IPS DF 4.7 (cell line): ENCODE results near the gene ZNF385C.
"Not testable (repeated sequence)": the region's sequence is repeated elsewhere in the genome, so short reads cannot be mapped to it uniquely, and the experiment has no call there.

Experiments
- DNase-seq: peaks from one replicate; pipeline ENCODE4 v3.0.0-alpha.2; 2013; ENCODE audit warnings: low spot score; ENCODE audit errors: extremely low read depth

The ZNF385C gene

GRCh38 chr17:42023524-42024349, 74.5 kb downstream of the ZNF385C start:
- no peak for DNase-seq

GRCh38 chr17:42020845-42021244, 77.4 kb downstream of the ZNF385C start:
- DNase-seq: not testable (repeated sequence)

- no peak for DNase-seq
These were observed 78.5 kb downstream of the ZNF385C start, which contains the start of gene NKIRAS2 for GRCh38 chr17:42019509-42020404. TSS of gene NKIRAS2 (plus strand) at chr17:42020090. CDS start at chr17:42021578, 1,488 bp downstream.

DNA sequence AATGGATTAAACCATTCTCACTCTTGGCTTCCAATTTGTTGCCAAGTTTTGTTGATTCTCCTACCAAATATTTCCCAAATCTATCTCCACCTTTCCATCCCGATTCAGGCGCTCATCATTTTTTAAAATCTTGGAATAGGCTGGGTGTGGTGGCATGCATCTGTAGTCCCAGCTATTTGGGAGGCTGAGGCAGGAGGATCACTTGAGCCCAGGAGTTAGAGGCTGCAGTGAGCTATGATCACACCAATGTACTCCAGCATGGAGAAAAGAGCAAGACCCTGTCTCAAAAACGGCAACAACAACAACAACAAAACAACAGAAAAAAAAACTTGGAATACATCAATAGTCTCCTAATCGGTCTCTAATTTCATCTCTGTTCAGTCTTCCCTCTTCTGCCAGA, 79.3 kb downstream of the ZNF385C start:
- no peak for DNase-seq

GRCh38 chr17:42018339-42018738, 79.9 kb downstream of the ZNF385C start:
- DNase-seq: no peak

- no peak for DNase-seq
These were observed 80.4 kb downstream of the ZNF385C start for GRCh38 chr17:42017866-42018200.

GRCh38 chr17:42016941-42017865, 81.1 kb downstream of the ZNF385C start, which contains the start of gene DNAJC7:
TSS of gene DNAJC7 (minus strand) at chr17:42017439. CDS start at chr17:42017416, 23 bp downstream.
- DNase-seq: peak; percentile 68

DNA sequence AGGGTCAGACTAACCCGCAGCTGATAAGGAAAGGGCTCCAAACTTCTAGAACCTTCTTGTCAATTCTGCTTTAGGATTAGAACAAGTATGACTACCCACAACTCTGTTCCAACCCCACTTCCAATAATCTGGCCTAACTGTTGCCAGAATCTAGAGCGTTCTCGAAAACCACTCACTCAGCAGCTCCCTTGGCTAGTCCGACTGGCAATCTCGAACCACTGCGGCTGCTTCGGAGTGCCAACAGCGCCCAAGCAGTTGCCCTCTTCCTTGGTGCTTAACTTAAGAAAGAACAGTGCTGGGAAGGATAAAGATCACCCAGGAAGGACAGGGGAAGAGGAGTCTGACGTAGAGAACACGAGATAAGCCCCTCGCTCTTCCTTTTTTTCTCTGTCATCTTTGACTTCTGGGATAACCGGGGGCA, 81.9 kb downstream of the ZNF385C start:
- DNase-seq: no peak

DNA sequence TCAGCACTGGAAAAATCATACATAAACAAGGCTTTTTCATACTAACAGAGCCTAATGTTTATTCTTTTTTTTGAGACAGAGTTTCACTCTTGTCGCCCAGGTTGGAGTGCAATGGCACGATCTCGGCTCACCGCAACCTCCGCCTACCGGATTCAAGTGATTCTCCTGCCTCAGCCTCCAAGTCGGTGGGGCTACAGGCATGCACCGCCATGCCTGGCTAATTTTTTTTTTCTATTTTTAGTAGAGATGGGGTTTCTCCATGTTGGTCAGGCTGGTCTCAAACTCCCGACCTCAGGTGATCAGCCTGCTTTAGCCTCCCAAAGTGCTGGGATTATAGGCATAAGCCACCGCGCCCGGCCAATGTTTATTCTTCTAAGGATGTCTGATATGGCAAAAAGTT, 84.5 kb downstream of the ZNF385C start:
- not testable (repeated sequence) for DNase-seq

GRCh38 chr17:42012363-42012762, 85.9 kb downstream of the ZNF385C start:
- not testable (repeated sequence) for DNase-seq

GRCh38 chr17:42010898-42011516, 87.3 kb downstream of the ZNF385C start:
- DNase-seq: no peak

DNA sequence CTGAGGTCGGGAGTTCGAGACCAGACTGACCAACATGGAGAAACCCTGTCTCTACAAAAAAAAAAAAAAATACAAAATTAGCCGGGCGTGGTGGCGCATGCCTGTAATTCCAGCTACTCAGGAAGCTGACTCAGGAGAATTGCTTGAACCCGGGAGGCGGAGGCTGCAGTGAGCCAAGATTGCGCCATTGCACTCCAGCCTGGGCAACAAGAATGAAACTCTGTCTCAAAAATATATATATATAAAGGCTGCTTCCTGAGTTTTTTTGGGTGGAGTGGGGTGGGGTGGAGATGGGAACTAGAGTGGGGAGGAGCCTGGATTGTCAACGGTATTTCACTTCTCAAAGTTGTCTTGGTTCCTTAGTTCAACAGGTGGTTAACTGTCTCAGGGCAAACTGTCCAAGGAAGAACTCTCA, 88.0 kb downstream of the ZNF385C start:
- DNase-seq: not testable (repeated sequence)

GRCh38 chr17:42009170-42009569, 89.1 kb downstream of the ZNF385C start:
- DNase-seq: no peak

- DNase-seq: no peak
These were observed 93.1 kb downstream of the ZNF385C start for GRCh38 chr17:42005166-42005565.

DNA sequence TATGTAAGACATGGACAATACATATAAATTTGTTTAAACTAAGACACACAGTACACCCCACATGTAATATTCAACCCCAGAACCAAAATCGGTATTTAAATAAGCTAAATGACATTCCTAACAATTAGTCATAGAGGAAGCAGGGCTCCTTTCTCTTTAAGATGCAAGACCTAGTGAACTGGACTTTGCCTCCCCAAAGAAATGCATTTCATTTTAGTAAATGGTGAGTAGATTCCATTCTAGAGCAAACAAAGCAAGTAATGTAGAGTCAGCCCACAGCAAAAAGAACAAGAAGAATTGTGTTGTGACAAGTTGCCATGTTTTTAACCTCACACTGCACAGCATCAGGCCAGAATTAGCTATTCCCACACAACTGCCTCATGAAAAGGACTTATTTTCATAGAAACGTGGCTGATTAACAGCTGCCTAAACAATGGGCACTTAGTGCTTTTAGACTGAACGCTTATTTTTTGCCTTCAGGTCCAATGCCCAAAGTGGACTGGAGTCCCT, 95.4 kb downstream of the ZNF385C start:
- no peak for DNase-seq

- no peak for DNase-seq
These were observed 96.0 kb downstream of the ZNF385C start for GRCh38 chr17:42002175-42002791.

DNA sequence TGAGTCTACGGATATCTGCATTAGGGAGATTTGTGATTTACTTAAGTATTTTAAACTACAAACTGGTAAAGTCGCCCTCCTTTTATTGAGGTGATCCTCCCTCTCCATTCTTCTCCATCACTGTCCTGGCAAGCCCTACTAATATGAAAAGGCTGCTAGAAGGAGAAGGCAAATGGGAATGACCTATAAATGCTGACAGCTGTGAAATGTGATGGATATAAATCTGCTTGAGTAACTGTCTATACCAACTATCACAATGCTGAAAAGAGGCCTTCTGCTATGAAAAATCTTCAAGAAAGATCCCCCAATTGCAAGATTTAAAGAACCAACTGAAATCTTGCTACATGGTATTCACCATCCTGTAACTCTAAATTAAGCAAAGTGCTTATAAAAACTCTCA, 96.5 kb downstream of the ZNF385C start:
- DNase-seq: no peak

- DNase-seq: no peak
These were observed 97.7 kb downstream of the ZNF385C start for GRCh38 chr17:42000413-42001133.

- no peak for DNase-seq
These were observed 99.8 kb downstream of the ZNF385C start for GRCh38 chr17:41998497-41998896.
